Skeletal muscle cell (primary cell): ENCODE measurements around the gene RPS3.
A peak's percentile ranks its signal among the peaks of the same experiment; 100 is the strongest.
"Not testable (repeated sequence)": the region's sequence is repeated elsewhere in the genome, so short reads cannot be mapped to it uniquely, and the experiment has no call there.

Experiments
- DNase-seq: peaks from one replicate; pipeline ENCODE4 v3.0.0-alpha.2; 2010; ENCODE audit warnings: low read depth
- H3K4me3 ChIP-seq: 2 replicates; pipeline ENCODE4 v1.5.1; 2011; ENCODE audit warnings: low read depth, mild to moderate bottlenecking, control low read depth, low read length, moderate library complexity

Gene RPS3

GRCh38 chr11:75406338-75406777 is 7.0 kb downstream of the RPS3 start:
- no peak for DNase-seq

GRCh38 chr11:75408957-75409219 is 9.6 kb downstream of the RPS3 start:
- DNase-seq = no peak
- H3K4me3 ChIP-seq = no peak overlapping the region

More at GRCh38 chr11:75406338-75406777, 7.0 kb downstream of the RPS3 start:
- no peak overlapping the region for H3K4me3 ChIP-seq

DNA sequence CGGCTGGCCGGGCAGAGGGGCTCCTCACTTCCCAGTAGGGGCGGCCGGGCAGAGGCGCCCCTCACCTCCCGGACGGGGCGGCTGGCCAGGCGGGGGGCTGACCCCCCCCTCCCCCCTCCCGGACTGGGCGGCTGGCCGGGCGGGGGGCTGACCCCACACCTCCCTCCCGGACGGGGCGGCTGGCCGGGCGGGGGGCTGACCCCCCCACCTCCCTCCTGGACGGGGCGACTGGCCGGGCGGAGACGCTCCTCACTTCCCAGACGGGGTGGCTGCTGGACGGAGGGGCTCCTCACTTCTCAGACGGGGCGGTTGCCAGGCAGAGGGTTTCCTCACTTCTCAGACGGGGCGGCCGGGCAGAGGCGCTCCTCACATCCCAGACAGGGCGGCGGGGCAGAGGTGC is 10.7 kb downstream of the RPS3 start:
- DNase-seq, H3K4me3 ChIP-seq: not testable (repeated sequence)

DNA sequence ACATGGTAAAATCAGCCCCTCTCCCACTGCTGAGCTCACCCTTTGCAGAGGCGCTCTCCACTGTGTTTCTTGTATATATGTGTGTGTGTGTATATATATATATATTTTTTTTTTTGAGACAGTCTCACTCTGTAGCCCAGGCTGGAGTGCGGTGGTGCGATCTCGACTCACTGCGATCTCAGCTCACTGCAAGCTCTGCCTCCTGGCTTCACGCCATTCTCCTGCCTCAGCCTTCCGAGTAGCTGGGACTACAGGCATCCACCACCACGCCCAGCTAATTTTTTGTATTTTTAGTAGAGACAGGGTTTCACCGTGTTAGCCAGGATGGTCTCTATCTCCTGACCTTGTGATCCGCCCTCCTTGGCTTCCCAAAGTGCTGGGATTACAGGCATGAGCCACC is 13.8 kb downstream of the RPS3 start:
- not testable (repeated sequence) for H3K4me3 ChIP-seq, DNase-seq

DNA sequence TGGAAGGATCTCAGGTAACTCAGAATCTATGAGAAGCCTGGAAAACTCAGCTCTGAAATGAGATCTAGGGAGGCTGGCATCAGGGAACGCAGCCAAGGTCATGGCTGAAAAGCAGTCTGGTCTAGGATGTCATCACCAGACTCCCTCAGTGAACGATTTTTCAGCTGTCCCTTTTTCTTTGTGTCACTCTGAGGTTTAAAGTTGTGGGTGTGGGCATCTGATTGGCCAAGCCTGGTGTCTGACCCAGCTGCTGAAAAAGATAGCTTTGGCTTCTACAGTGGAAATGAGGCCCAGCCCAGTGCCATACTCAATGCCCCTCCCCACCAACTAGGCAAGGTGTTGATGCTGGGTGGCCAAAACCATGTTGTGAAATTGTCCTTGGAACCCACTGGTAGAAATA is 14.5 kb downstream of the RPS3 start:
- DNase-seq = no peak
- H3K4me3 ChIP-seq = no peak overlapping the region

GRCh38 chr11:75420224-75421034 is 21.1 kb downstream of the RPS3 start:
- DNase-seq = no peak
- no peak overlapping the region for H3K4me3 ChIP-seq

GRCh38 chr11:75421035-75421602 is 21.8 kb downstream of the RPS3 start:
- H3K4me3 ChIP-seq = no peak overlapping the region
- no peak for DNase-seq

GRCh38 chr11:75421902-75422247 is 22.6 kb downstream of the RPS3 start:
- no peak overlapping the region for H3K4me3 ChIP-seq
- no peak for DNase-seq

DNA sequence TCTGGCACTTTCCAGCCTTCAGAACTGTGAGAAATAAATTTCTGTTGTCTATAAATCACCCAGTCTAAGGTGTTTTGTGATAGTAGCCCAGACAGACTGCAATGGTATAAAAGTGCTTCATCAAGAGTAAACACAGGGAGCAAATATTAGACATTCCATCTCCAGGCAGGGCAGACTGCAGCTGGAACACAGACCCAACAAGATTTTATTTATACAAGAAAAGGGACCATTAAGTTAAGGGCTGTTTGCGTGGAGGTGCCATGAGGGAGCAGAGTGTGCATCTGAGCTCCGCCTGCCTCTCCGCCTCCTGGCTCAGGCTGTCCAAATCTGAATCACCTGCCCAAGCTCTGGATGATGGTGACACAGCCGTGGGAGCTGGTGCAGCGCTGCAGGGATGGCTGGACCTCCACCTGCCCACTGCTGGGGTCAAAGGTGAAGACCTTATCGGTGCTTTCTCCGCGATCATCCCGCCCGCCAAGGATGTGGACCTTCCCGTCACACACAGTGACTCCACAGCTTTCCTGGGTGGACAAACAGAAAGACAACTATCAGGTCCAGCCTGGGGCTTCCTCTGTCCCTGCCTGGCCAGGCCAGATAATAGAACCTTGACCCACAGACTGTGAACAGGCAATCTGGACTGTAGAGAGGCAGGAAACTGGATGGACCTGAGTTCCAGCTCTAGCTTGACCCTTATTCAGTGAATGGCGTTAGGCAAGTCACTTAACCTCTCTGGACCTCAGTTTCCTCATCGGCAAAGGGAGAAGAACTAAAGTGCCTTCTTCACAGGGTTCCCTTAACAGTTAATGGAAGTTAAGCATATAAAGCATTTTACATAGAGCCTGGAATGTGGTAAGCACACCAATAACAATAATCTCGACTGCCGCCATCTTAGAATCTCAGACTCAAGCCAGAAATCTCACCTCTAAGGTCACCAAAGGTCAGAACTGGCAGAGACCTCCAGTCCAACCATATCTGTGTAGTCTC is 23.2 kb downstream of the RPS3 start:
- no peak overlapping the region for H3K4me3 ChIP-seq
- no peak for DNase-seq

DNA sequence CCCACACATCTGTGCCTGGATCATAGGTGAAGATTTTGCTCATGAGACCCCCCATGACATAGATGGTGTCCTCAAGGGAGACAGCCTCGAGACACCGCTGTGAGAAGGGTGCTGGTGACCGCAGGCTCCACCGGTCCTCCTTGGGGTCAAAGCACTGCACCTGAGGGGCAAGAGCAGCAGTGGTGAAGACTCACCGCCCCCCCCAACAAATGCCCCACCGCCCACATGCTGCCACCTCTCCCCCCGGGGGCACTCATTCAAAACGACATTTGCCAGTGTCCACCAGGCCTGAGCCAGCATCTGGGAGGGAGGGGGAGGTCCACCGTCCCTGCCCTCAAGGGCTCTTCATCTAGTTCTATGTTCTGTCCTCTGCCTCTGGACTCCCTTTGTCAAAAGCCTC is 24.4 kb downstream of the RPS3 start:
- DNase-seq = no peak
- H3K4me3 ChIP-seq = no peak overlapping the region

- DNase-seq = no peak
- H3K4me3 ChIP-seq = no peak overlapping the region
Measured at GRCh38 chr11:75424396-75424795, 25.1 kb downstream of the RPS3 start.

GRCh38 chr11:75425422-75425821 is 26.1 kb downstream of the RPS3 start:
- DNase-seq = no peak
- H3K4me3 ChIP-seq = no peak overlapping the region

DNA sequence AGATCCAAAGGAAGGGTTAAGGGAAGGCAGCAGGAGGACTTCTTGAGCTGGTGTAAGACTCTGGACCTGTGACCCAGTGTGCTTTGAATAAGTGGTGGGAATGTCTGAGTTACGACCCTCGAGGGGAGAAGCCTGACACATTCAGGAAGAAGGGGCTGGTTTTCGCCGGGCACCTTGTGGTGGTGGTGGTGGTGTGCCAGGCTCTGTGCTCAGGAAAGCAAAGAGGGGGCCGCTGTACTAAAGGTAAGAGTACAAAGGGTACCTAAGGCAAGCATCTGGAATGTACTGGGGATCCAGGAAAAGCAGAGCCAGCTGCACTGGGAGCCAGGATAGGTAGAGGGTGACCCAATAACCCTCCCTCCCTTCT is 27.4 kb downstream of the RPS3 start:
- no peak overlapping the region for H3K4me3 ChIP-seq
- DNase-seq = no peak

- H3K4me3 ChIP-seq = no peak overlapping the region
- no peak for DNase-seq
Measured at GRCh38 chr11:75427181-75427580, 27.9 kb downstream of the RPS3 start.

- DNase-seq = peak; percentile 60
- H3K4me3 ChIP-seq = peak overlapping the region; percentile 40
Measured at GRCh38 chr11:75428281-75428724, 29.0 kb downstream of the RPS3 start.

- no peak for DNase-seq
- H3K4me3 ChIP-seq = no peak overlapping the region
Measured at GRCh38 chr11:75428989-75429640, 29.8 kb downstream of the RPS3 start.

GRCh38 chr11:75429641-75429901 is 30.3 kb downstream of the RPS3 start:
- H3K4me3 ChIP-seq = peak overlapping the region; percentile 11
- DNase-seq = no peak

DNA sequence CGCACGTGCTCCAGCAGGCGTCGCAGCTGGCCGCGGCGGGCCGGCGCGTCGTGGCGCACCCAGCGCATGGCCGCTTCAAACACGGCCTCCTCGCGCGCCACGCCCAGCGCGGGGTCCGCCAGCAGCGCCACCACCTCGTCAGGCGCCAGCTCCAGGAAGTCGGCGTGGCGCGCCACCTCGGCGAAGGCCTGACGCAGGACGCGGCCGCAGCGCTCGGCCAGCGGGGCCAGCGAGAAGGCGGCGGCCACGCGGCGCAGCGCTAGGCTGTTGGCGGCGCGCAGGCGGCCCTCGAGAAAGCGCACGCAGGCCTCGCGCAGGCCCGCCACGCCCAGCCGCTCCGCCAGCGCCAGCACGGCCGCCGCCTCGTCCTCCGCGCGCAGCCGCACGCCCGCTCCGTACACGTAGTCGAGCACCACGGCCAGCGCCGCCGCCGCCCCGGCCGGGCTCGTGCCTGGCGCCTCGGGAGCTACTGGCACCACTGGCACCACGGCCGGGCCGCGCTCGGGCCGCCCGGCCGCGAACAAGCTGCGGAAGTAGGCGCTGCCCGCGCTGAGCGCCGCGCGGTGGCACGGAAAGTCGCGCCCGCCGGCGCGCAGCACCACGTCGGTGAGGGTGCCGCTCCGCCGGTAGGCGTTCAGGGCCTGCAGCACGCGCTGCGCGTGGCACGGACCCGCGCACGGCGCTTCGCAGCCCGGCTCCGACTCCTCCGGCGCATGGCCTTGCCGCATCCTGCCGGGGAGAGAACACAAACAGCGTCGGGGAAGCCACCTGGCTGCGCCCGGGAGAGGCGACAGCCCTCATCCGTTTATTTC is 30.8 kb downstream of the RPS3 start:
- no peak for DNase-seq
- peak overlapping the region; percentile 41 for H3K4me3 ChIP-seq
